A673 (cell line): ENCODE data around the gene TIMM23B. TPM values are rescaled to one million over a fixed set of nuclear protein-coding genes. Genes with fewer than 3 reads are reported as not detected.
"Not testable (repeated sequence)": the region's sequence is repeated elsewhere in the genome, so short reads cannot be mapped to it uniquely, and the experiment has no call there.

Source experiments
- BruUV-seq: library from RNA; stranded (reverse); fragments of 400-500 nt; replicated peaks from 2 replicates; lab custom pipeline; 2021; lab: Mats Ljungman, UMichigan
- CTCF ChIA-PET: fragments of 300-600 bp; sonication (Branson Sonifier 250); formaldehyde crosslinking; loops from one replicate; lab custom pipeline; 2022; ENCODE audit warnings: antibody characterized with exemption; lab: Charles Lee
- POLR2A ChIA-PET: fragments of 300-600 bp; sonication (Branson Sonifier 250); formaldehyde crosslinking; loops from one replicate; lab custom pipeline; 2022; ENCODE audit warnings: antibody characterized with exemption; ENCODE audit not compliant: low non-redundant PET; lab: Charles Lee
- DNase-seq: peaks from one replicate; pipeline ENCODE4 v3.0.0-alpha.2; 2015; ENCODE audit warnings: low spot score
- H3K27ac ChIP-seq: fragments of 200-600 bp; sonication (generic); 2 replicates; pipeline ENCODE4 v1.5.1; 2016; ENCODE audit warnings: mixed run types, low read depth, mild to moderate bottlenecking, mixed read lengths, antibody characterized with exemption, low read length; ENCODE audit not compliant: poor library complexity, severe bottlenecking
- H3K27me3 ChIP-seq: fragments of 200-600 bp; sonication (generic); replicated peaks from 2 replicates; pipeline ENCODE4 v1.6.1; 2017; ENCODE audit warnings: mixed run types, low read depth, mild to moderate bottlenecking, mixed read lengths, antibody characterized with exemption, low read length; ENCODE audit not compliant: insufficient read depth, poor library complexity
- H3K36me3 ChIP-seq: fragments of 200-600 bp; sonication (generic); 2 replicates; pipeline ENCODE4 v1.6.1; 2016; ENCODE audit warnings: mixed run types, mild to moderate bottlenecking, mixed read lengths, antibody characterized with exemption, low read length; ENCODE audit not compliant: insufficient read depth, poor library complexity, severe bottlenecking
- H3K4me1 ChIP-seq: fragments of 200-600 bp; sonication (generic); 2 replicates; pipeline ENCODE4 v1.6.1; 2017; ENCODE audit warnings: mixed run types, mild to moderate bottlenecking, mixed read lengths, antibody characterized with exemption, low read length; ENCODE audit not compliant: insufficient read depth, poor library complexity, severe bottlenecking
- H3K4me3 ChIP-seq: fragments of 200-600 bp; sonication (generic); 2 replicates; pipeline ENCODE4 v1.5.1; 2016; ENCODE audit warnings: low read depth, mixed run types, mild to moderate bottlenecking, mixed read lengths, low read length; ENCODE audit not compliant: poor library complexity, severe bottlenecking
- H3K9me3 ChIP-seq: fragments of 200-600 bp; sonication (generic); 2 replicates; pipeline ENCODE4 v1.6.1; 2016; ENCODE audit warnings: mixed run types, low read depth, mild to moderate bottlenecking, mixed read lengths, antibody characterized with exemption, low read length; ENCODE audit not compliant: poor library complexity, severe bottlenecking
- EZH2 ChIP-seq: fragments of 200-600 bp; sonication (generic); IDR thresholded peaks from 2 replicates; pipeline ENCODE4 v1.6.1; 2017; ENCODE audit warnings: borderline replicate concordance, low read depth, mild to moderate bottlenecking, mixed read lengths, antibody characterized with exemption, low read length; ENCODE audit not compliant: poor library complexity, severe bottlenecking
- intact Hi-C: fragments of 100-400 bp; cut with micrococcal nuclease; formaldehyde crosslinking; loops from one replicate; pipeline ENCODE4 v1.10.0; 2022; ENCODE audit not compliant: unreplicated experiment
- total RNA-seq: library from RNA; stranded (reverse); gene quantifications from 2 replicates; pipeline ENCODE4 v1.2.3, GENCODE V29; 2021
- TF ChIP-seq, protein P1 (sequence below): fragments of 300-800, 200-600 bp; sonication (generic); conservative IDR thresholded peaks from 2 replicates; pipeline ENCODE4 v1.5.1; 2017; ENCODE audit warnings: low read depth, mild to moderate bottlenecking, antibody characterized with exemption, low read length, moderate library complexity, mixed read lengths

TIMM23B gene
- total RNA-seq, 1 experiment from 2014 or later: 20.6 TPM

DNA sequence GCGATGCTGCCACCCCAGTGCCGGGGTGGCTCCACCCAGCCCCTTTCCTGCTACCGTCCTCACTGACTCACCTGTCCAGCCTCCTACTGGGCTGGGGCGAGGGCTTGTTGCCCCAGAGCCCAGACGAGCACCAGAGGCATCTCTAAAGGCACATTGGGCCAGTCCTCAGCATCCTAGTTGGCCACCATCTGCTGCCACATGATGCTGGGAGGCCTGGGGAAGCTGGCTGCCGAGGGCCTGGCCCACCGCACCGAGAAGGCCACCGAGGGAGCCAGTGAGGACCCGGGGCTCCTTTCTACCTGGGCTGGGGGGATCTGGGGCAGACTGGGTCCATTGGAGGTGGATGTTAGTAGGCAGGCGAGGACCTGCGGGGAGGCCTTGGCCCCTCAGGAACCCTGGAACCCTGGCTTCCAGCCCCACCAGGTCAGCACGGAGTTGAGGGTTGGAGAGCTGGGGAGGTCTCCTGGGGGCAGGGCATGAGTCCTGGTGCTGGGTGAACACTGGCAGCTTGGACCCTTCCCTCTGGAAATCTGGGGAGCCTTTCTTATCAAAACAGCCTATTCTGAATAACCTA is 78.7 kb downstream of the TIMM23B start:
- H3K27me3 ChIP-seq, CTCF ChIA-PET, DNase-seq, H3K36me3 ChIP-seq, H3K27ac ChIP-seq, intact Hi-C loops, H3K4me1 ChIP-seq, H3K4me3 ChIP-seq, BruUV-seq, H3K9me3 ChIP-seq, POLR2A ChIA-PET: not testable (repeated sequence)

- POLR2A ChIA-PET: no interaction called here
- TF ChIP-seq, protein P1, sequence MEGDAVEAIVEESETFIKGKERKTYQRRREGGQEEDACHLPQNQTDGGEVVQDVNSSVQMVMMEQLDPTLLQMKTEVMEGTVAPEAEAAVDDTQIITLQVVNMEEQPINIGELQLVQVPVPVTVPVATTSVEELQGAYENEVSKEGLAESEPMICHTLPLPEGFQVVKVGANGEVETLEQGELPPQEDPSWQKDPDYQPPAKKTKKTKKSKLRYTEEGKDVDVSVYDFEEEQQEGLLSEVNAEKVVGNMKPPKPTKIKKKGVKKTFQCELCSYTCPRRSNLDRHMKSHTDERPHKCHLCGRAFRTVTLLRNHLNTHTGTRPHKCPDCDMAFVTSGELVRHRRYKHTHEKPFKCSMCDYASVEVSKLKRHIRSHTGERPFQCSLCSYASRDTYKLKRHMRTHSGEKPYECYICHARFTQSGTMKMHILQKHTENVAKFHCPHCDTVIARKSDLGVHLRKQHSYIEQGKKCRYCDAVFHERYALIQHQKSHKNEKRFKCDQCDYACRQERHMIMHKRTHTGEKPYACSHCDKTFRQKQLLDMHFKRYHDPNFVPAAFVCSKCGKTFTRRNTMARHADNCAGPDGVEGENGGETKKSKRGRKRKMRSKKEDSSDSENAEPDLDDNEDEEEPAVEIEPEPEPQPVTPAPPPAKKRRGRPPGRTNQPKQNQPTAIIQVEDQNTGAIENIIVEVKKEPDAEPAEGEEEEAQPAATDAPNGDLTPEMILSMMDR: no peak
- no peak for TF ChIP-seq EZH2
- intact Hi-C loops: no loop called here
- Histone ChIP-seq H3K27me3 (peaks cover 4% of the 10 kb centered on the region), H3K4me3 (no peak overlapping the region), H3K4me1 (no peaks in the 10 kb centered on the region), H3K9me3 (no peaks in the 10 kb centered on the region), H3K36me3 (no peaks in the 10 kb centered on the region), H3K27ac (no peak overlapping the region)
- DNase-seq: no peak
- CTCF ChIA-PET: no interaction called here
- BruUV-seq: no TSS peak
Observed at GRCh38 chr10:50021646-50022045, 79.8 kb downstream of the TIMM23B start.

Other genes with a start within 250 kb of the TIMM23B start
- 1.6 and 2.6 TPM in 2 replicates for gene OGDHL, start 179.7 kb upstream of the TIMM23B start, total RNA-seq
- gene PARG, start within 50 bp of the TIMM23B start, total RNA-seq: 42.4 and 44.8 TPM in 2 replicates
- 16.7 and 17.7 TPM in 2 replicates for gene AGAP6, start 46.4 kb downstream of the TIMM23B start, total RNA-seq
- 33.1 and 33.6 TPM in 2 replicates for gene WASHC2A, start 125.9 kb downstream of the TIMM23B start, total RNA-seq